ENCODE results near the gene DGKG.

Gene DGKG

GRCh38 chr3:186367631-186368030 is 5.6 kb upstream of the DGKG start:
- DNase-seq (ENCODE audit: low read depth) = no peak

GRCh38 chr3:186366206-186366605 is 4.2 kb upstream of the DGKG start:
- DNase-seq (ENCODE audit: low read depth) = no peak

GRCh38 chr3:186365202-186365974 is 3.4 kb upstream of the DGKG start:
- no peak for DNase-seq (ENCODE audit: low read depth)

- DNase-seq (ENCODE audit: low read depth) = no peak
Observed at GRCh38 chr3:186362988-186363387, 954 bp upstream of the DGKG start.

GRCh38 chr3:186362537-186362842 is 456 bp upstream of the DGKG start:
- no peak for DNase-seq (ENCODE audit: low read depth)

- DNase-seq (ENCODE audit: low read depth) = no peak
Observed at GRCh38 chr3:186361246-186361761, 730 bp downstream of the DGKG start.

- DNase-seq (ENCODE audit: low read depth) = no peak
Observed at GRCh38 chr3:186360779-186361178, 1.3 kb downstream of the DGKG start.

- no peak for DNase-seq (ENCODE audit: low read depth)
Observed at GRCh38 chr3:186359078-186359477, 3.0 kb downstream of the DGKG start.

- DNase-seq (ENCODE audit: low read depth) = no peak
Observed at GRCh38 chr3:186356152-186356551, 5.9 kb downstream of the DGKG start.

GRCh38 chr3:186354100-186354499 is 7.9 kb downstream of the DGKG start:
- DNase-seq (ENCODE audit: low read depth) = no peak

GRCh38 chr3:186352369-186352768 is 9.7 kb downstream of the DGKG start:
- DNase-seq (ENCODE audit: low read depth) = no peak

- DNase-seq (ENCODE audit: low read depth) = no peak
Observed at GRCh38 chr3:186342197-186342596, 19.8 kb downstream of the DGKG start.

- DNase-seq (ENCODE audit: low read depth) = no peak
Observed at GRCh38 chr3:186340204-186340603, 21.8 kb downstream of the DGKG start.

GRCh38 chr3:186339180-186339918 is 22.7 kb downstream of the DGKG start:
- DNase-seq (ENCODE audit: low read depth) = no peak

- no peak for DNase-seq (ENCODE audit: low read depth)
Observed at GRCh38 chr3:186333256-186333655, 28.8 kb downstream of the DGKG start.

- no peak for DNase-seq (ENCODE audit: low read depth)
Observed at GRCh38 chr3:186330772-186331460, 31.1 kb downstream of the DGKG start.

- no peak for DNase-seq (ENCODE audit: low read depth)
Observed at GRCh38 chr3:186329589-186329988, 32.4 kb downstream of the DGKG start.

GRCh38 chr3:186327912-186328487 is 34.0 kb downstream of the DGKG start:
- DNase-seq (ENCODE audit: low read depth) = no peak

- no peak for DNase-seq (ENCODE audit: low read depth)
Observed at GRCh38 chr3:186322761-186323160, 39.3 kb downstream of the DGKG start.

GRCh38 chr3:186321746-186322145 is 40.3 kb downstream of the DGKG start:
- DNase-seq (ENCODE audit: low read depth) = no peak

- no peak for DNase-seq (ENCODE audit: low read depth)
Observed at GRCh38 chr3:186320862-186321568, 41.0 kb downstream of the DGKG start.

- DNase-seq (ENCODE audit: low read depth) = no peak
Observed at GRCh38 chr3:186319945-186320344, 42.1 kb downstream of the DGKG start.
